ENCODE results near the gene NKD2.

Gene NKD2

GRCh38 chr5:1029945-1030625, 21.5 kb downstream of the NKD2 start:
- Histone ChIP-seq H2AFZ (no peak overlapping the region), H3K27ac (no peak overlapping the region), H3K36me3 (ENCODE audit: control insufficient read depth, insufficient read depth, low read length) (no peaks in the 10 kb centered on the region), H3K4me1 (no peaks in the 10 kb centered on the region), H3K79me2 (no peaks in the 10 kb centered on the region), H3K9ac (no peak overlapping the region), H3K9me3 (ENCODE audit: control insufficient read depth, low read length) (no peaks in the 10 kb centered on the region), H3K4me2 (ENCODE audit: low read length) (no peak overlapping the region), H3K4me3 (ENCODE audit: low read depth, low read length) (no peak overlapping the region), H3K27me3 (ENCODE audit: control insufficient read depth, insufficient read depth, low read length) (peaks cover 4% of the 10 kb centered on the region)
- TF ChIP-seq, protein P1, sequence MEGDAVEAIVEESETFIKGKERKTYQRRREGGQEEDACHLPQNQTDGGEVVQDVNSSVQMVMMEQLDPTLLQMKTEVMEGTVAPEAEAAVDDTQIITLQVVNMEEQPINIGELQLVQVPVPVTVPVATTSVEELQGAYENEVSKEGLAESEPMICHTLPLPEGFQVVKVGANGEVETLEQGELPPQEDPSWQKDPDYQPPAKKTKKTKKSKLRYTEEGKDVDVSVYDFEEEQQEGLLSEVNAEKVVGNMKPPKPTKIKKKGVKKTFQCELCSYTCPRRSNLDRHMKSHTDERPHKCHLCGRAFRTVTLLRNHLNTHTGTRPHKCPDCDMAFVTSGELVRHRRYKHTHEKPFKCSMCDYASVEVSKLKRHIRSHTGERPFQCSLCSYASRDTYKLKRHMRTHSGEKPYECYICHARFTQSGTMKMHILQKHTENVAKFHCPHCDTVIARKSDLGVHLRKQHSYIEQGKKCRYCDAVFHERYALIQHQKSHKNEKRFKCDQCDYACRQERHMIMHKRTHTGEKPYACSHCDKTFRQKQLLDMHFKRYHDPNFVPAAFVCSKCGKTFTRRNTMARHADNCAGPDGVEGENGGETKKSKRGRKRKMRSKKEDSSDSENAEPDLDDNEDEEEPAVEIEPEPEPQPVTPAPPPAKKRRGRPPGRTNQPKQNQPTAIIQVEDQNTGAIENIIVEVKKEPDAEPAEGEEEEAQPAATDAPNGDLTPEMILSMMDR (IDR thresholded peaks at IDR 0.05) = no peak

GRCh38 chr5:1030801-1031271, 22.2 kb downstream of the NKD2 start:
- Histone ChIP-seq H3K9me3 (ENCODE audit: control insufficient read depth, low read length) (no peaks in the 10 kb centered on the region), H3K9ac (no peak overlapping the region), H3K79me2 (no peaks in the 10 kb centered on the region), H3K4me3 (ENCODE audit: low read depth, low read length) (no peak overlapping the region), H3K27me3 (ENCODE audit: control insufficient read depth, insufficient read depth, low read length) (peaks cover 4% of the 10 kb centered on the region), H3K36me3 (ENCODE audit: control insufficient read depth, insufficient read depth, low read length) (no peaks in the 10 kb centered on the region), H2AFZ (no peak overlapping the region), H3K4me2 (ENCODE audit: low read length) (no peak overlapping the region), H3K4me1 (no peaks in the 10 kb centered on the region), H3K27ac (no peak overlapping the region)
- TF ChIP-seq, protein P1 (IDR thresholded peaks at IDR 0.05) = no peak

- Histone ChIP-seq H3K9ac (no peak overlapping the region), H2AFZ (no peak overlapping the region), H3K36me3 (ENCODE audit: control insufficient read depth, insufficient read depth, low read length) (no peaks in the 10 kb centered on the region), H3K4me1 (no peaks in the 10 kb centered on the region), H3K27ac (no peak overlapping the region), H3K9me3 (ENCODE audit: control insufficient read depth, low read length) (no peaks in the 10 kb centered on the region), H3K27me3 (ENCODE audit: control insufficient read depth, insufficient read depth, low read length) (peaks cover 4% of the 10 kb centered on the region), H3K4me3 (ENCODE audit: low read depth, low read length) (no peak overlapping the region), H3K79me2 (no peaks in the 10 kb centered on the region), H3K4me2 (ENCODE audit: low read length) (no peak overlapping the region)
- TF ChIP-seq, protein P1 (IDR thresholded peaks at IDR 0.05) = no peak
Observed at GRCh38 chr5:1031306-1031959, 22.8 kb downstream of the NKD2 start.

- Histone ChIP-seq H3K27me3 (ENCODE audit: control insufficient read depth, insufficient read depth, low read length) (peaks cover 4% of the 10 kb centered on the region), H3K79me2 (no peaks in the 10 kb centered on the region), H2AFZ (no peak overlapping the region), H3K4me1 (no peaks in the 10 kb centered on the region), H3K4me2 (ENCODE audit: low read length) (no peak overlapping the region), H3K4me3 (ENCODE audit: low read depth, low read length) (no peak overlapping the region), H3K9me3 (ENCODE audit: control insufficient read depth, low read length) (no peaks in the 10 kb centered on the region), H3K27ac (no peak overlapping the region), H3K9ac (no peak overlapping the region), H3K36me3 (ENCODE audit: control insufficient read depth, insufficient read depth, low read length) (no peaks in the 10 kb centered on the region)
- TF ChIP-seq, protein P1 (IDR thresholded peaks at IDR 0.05) = no peak
Observed at GRCh38 chr5:1032011-1032410, 23.4 kb downstream of the NKD2 start.

Measured in parathyroid adenoma (tissue), 2 donors.